Measurements from ENCODE around the gene FANCC.

Gene FANCC

DNA sequence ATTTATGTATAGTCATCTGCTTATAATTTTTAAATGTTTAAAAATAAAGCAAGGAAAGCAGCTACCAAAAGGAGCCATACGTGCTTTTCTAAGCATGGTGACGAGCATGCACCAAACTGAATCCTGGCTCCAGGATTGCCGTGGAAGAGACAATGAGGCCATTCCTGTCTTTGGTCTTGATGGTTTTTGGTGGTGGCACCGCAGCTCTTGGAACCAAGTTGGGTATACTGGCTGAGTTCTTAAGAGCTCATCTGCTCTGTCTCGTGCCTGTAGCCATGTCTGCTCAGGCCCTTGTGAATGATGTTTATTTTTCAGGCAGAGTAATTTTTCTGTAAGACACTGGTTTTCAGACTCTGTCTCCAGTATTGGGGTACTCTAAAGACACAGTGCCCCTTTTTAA lies 246.1 kb downstream of the FANCC start:
- Histone ChIP-seq H3K36me3 (ENCODE audit: control insufficient read depth, insufficient read depth, low read length) (no peaks in the 10 kb centered on the region), H3K4me1 (ENCODE audit: control insufficient read depth, insufficient read depth, low read length) (no peaks in the 10 kb centered on the region), H3K9me3 (ENCODE audit: control insufficient read depth, insufficient read depth, low read length) (no peaks in the 10 kb centered on the region), H3K27me3 (ENCODE audit: control insufficient read depth, insufficient read depth, low read length) (no peaks in the 10 kb centered on the region), H3K9ac (ENCODE audit: low read depth, low read length) (no peak overlapping the region), H3K4me3 (ENCODE audit: low read depth, low read length) (no peak overlapping the region)

DNA sequence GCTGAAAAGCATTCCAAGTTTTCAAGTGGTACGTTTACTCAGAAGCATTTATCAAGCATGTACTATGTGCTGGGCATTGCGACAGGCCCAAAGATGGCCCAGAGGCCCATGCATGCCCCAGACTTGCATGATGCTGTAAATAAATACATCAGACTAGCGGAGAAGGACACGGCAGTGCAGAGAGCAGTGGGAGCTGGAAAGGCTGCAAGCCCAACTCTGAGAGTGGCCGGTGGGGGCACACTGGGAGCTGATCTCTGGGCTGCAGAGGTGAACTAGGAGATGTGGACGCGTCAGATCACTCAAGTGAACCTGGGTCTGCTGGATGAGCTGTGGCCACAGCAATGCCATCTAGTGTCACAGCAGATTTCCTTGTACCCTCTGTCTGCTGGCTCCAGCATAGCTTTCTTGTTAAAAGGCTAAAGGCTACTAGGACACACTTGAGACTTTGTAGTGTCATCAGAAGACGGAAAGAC lies 246.9 kb downstream of the FANCC start:
- no peaks in the 10 kb centered on the region for H3K27me3 ChIP-seq (ENCODE audit: control insufficient read depth, insufficient read depth, low read length)
- no peaks in the 10 kb centered on the region for H3K36me3 ChIP-seq (ENCODE audit: control insufficient read depth, insufficient read depth, low read length)
- H3K4me1 ChIP-seq (ENCODE audit: control insufficient read depth, insufficient read depth, low read length), result no peaks in the 10 kb centered on the region
- H3K9ac ChIP-seq (ENCODE audit: low read depth, low read length), result no peak overlapping the region
- H3K4me3 ChIP-seq (ENCODE audit: low read depth, low read length), result no peak overlapping the region
- no peaks in the 10 kb centered on the region for H3K9me3 ChIP-seq (ENCODE audit: control insufficient read depth, insufficient read depth, low read length)

DNA sequence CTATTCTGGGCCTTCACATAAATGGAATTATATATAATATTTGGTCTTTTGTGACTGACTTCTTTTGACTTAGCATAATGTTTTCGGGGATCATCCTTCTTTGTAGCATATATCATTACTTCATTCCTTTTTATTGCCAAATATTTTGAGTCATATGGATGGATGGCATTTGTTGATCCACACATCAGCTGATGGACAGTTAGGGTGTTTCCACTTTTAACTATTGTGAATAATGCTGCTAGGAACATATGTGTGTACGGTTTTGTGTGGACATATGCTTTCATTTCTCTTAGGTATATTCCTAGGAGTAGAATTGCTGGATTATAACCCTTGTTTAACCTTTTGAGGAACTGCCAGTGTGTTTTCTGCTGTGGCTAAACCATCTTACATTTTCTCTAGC lies 249.6 kb downstream of the FANCC start:
- no peaks in the 10 kb centered on the region for H3K4me1 ChIP-seq (ENCODE audit: control insufficient read depth, insufficient read depth, low read length)
- H3K4me3 ChIP-seq (ENCODE audit: low read depth, low read length), result no peak overlapping the region
- no peak overlapping the region for H3K9ac ChIP-seq (ENCODE audit: low read depth, low read length)
- no peaks in the 10 kb centered on the region for H3K36me3 ChIP-seq (ENCODE audit: control insufficient read depth, insufficient read depth, low read length)
- H3K9me3 ChIP-seq (ENCODE audit: control insufficient read depth, insufficient read depth, low read length), result no peaks in the 10 kb centered on the region
- no peaks in the 10 kb centered on the region for H3K27me3 ChIP-seq (ENCODE audit: control insufficient read depth, insufficient read depth, low read length)

DNA sequence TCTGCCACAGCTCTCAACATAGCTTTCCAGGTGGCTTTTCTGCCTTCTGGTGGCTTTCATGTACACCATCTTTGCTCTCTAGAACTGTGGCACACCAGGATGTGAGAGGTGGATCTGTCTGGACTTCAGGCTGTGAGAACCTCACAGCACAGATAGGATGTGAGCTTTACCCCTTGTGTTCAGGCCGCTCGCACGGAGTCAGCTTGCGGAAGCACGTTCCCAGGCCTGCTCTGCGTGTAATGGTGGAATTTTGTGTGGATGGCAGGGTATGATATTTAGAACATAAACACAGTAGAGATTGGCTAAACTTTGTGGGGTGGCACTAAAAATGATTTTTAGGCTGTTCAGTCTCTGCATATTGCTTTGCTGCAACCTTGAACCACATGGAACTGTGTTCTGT lies 250.5 kb downstream of the FANCC start:
- H3K36me3 ChIP-seq (ENCODE audit: control insufficient read depth, insufficient read depth, low read length), result no peaks in the 10 kb centered on the region
- no peak overlapping the region for H3K9ac ChIP-seq (ENCODE audit: low read depth, low read length)
- H3K27me3 ChIP-seq (ENCODE audit: control insufficient read depth, insufficient read depth, low read length), result no peaks in the 10 kb centered on the region
- H3K4me3 ChIP-seq (ENCODE audit: low read depth, low read length), result no peak overlapping the region
- H3K9me3 ChIP-seq (ENCODE audit: control insufficient read depth, insufficient read depth, low read length), result no peaks in the 10 kb centered on the region
- H3K4me1 ChIP-seq (ENCODE audit: control insufficient read depth, insufficient read depth, low read length), result no peaks in the 10 kb centered on the region

DNA sequence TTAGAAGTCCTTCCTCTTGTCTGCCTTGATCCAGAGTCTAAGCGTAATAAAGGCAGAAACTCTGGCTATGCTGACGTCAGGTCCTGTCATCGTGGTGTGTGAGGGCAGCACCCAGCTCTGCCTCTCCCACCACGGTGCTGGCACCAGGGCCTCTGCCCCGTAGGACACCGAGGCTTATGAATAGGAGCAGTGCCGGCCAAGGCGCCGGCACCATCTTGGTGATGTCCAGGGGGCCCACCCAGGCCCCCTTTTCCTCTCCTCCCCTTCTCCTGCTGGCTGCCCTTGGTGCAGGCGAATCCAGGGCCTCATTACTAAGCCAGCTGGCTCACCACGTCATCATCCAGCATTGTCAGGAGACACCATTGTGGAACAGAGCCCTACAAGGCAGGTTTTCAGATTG lies 252.3 kb downstream of the FANCC start:
- H3K27me3 ChIP-seq (ENCODE audit: control insufficient read depth, insufficient read depth, low read length), result no peaks in the 10 kb centered on the region
- no peak overlapping the region for H3K9ac ChIP-seq (ENCODE audit: low read depth, low read length)
- H3K4me3 ChIP-seq (ENCODE audit: low read depth, low read length), result no peak overlapping the region
- H3K4me1 ChIP-seq (ENCODE audit: control insufficient read depth, insufficient read depth, low read length), result no peaks in the 10 kb centered on the region
- H3K9me3 ChIP-seq (ENCODE audit: control insufficient read depth, insufficient read depth, low read length), result no peaks in the 10 kb centered on the region
- no peaks in the 10 kb centered on the region for H3K36me3 ChIP-seq (ENCODE audit: control insufficient read depth, insufficient read depth, low read length)

GRCh38 chr9:95063300-95063699 lies 254.2 kb downstream of the FANCC start:
- H3K9ac ChIP-seq (ENCODE audit: low read depth, low read length), result no peak overlapping the region
- H3K27me3 ChIP-seq (ENCODE audit: control insufficient read depth, insufficient read depth, low read length), result no peaks in the 10 kb centered on the region
- H3K4me1 ChIP-seq (ENCODE audit: control insufficient read depth, insufficient read depth, low read length), result no peaks in the 10 kb centered on the region
- H3K4me3 ChIP-seq (ENCODE audit: low read depth, low read length), result no peak overlapping the region
- no peaks in the 10 kb centered on the region for H3K9me3 ChIP-seq (ENCODE audit: control insufficient read depth, insufficient read depth, low read length)
- no peaks in the 10 kb centered on the region for H3K36me3 ChIP-seq (ENCODE audit: control insufficient read depth, insufficient read depth, low read length)

GRCh38 chr9:95062596-95063065 lies 254.9 kb downstream of the FANCC start:
- Histone ChIP-seq H3K36me3 (ENCODE audit: control insufficient read depth, insufficient read depth, low read length) (no peaks in the 10 kb centered on the region), H3K4me1 (ENCODE audit: control insufficient read depth, insufficient read depth, low read length) (no peaks in the 10 kb centered on the region)

GRCh38 chr9:95061916-95062595 lies 255.5 kb downstream of the FANCC start:
- Histone ChIP-seq H3K4me1 (ENCODE audit: control insufficient read depth, insufficient read depth, low read length) (no peaks in the 10 kb centered on the region), H3K9me3 (ENCODE audit: control insufficient read depth, insufficient read depth, low read length) (no peaks in the 10 kb centered on the region), H3K9ac (ENCODE audit: low read depth, low read length) (no peak overlapping the region), H3K4me3 (ENCODE audit: low read depth, low read length) (no peak overlapping the region), H3K27me3 (ENCODE audit: control insufficient read depth, insufficient read depth, low read length) (no peaks in the 10 kb centered on the region), H3K36me3 (ENCODE audit: control insufficient read depth, insufficient read depth, low read length) (no peaks in the 10 kb centered on the region)

More at GRCh38 chr9:95062596-95063065, 254.9 kb downstream of the FANCC start:
- H3K27me3 ChIP-seq (ENCODE audit: control insufficient read depth, insufficient read depth, low read length), result no peaks in the 10 kb centered on the region
- peak overlapping the region; percentile 12 for H3K9ac ChIP-seq (ENCODE audit: low read depth, low read length)
- no peak overlapping the region for H3K4me3 ChIP-seq (ENCODE audit: low read depth, low read length)
- no peaks in the 10 kb centered on the region for H3K9me3 ChIP-seq (ENCODE audit: control insufficient read depth, insufficient read depth, low read length)

GRCh38 chr9:95060916-95061315 lies 256.6 kb downstream of the FANCC start:
- Histone ChIP-seq H3K36me3 (ENCODE audit: control insufficient read depth, insufficient read depth, low read length) (no peaks in the 10 kb centered on the region), H3K27me3 (ENCODE audit: control insufficient read depth, insufficient read depth, low read length) (no peaks in the 10 kb centered on the region), H3K9me3 (ENCODE audit: control insufficient read depth, insufficient read depth, low read length) (no peaks in the 10 kb centered on the region), H3K4me1 (ENCODE audit: control insufficient read depth, insufficient read depth, low read length) (no peaks in the 10 kb centered on the region), H3K4me3 (ENCODE audit: low read depth, low read length) (no peak overlapping the region), H3K9ac (ENCODE audit: low read depth, low read length) (no peak overlapping the region)

DNA sequence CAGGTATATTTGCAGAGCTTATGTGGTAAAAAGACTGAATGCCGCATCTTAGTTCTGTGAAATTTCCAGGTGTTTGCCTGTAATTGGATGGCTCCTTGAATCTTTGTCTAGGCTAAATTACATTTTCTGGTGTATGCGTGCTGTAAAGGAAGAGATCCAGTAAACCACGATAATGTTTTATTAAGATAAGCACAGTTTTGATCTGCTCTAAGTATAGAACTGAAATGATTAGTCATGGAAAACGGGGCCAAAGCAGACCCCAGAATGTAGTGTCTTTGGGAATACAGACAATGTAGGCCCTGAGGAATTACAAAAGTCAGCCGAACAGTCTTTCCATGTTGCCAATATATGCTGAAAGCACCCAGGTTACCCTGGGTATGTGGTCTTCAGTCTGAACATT lies 257.3 kb downstream of the FANCC start:
- Histone ChIP-seq H3K36me3 (ENCODE audit: control insufficient read depth, insufficient read depth, low read length) (no peaks in the 10 kb centered on the region), H3K9ac (ENCODE audit: low read depth, low read length) (no peak overlapping the region), H3K4me3 (ENCODE audit: low read depth, low read length) (no peak overlapping the region), H3K4me1 (ENCODE audit: control insufficient read depth, insufficient read depth, low read length) (peaks cover 2% of the 10 kb centered on the region), H3K9me3 (ENCODE audit: control insufficient read depth, insufficient read depth, low read length) (no peaks in the 10 kb centered on the region), H3K27me3 (ENCODE audit: control insufficient read depth, insufficient read depth, low read length) (no peaks in the 10 kb centered on the region)

DNA sequence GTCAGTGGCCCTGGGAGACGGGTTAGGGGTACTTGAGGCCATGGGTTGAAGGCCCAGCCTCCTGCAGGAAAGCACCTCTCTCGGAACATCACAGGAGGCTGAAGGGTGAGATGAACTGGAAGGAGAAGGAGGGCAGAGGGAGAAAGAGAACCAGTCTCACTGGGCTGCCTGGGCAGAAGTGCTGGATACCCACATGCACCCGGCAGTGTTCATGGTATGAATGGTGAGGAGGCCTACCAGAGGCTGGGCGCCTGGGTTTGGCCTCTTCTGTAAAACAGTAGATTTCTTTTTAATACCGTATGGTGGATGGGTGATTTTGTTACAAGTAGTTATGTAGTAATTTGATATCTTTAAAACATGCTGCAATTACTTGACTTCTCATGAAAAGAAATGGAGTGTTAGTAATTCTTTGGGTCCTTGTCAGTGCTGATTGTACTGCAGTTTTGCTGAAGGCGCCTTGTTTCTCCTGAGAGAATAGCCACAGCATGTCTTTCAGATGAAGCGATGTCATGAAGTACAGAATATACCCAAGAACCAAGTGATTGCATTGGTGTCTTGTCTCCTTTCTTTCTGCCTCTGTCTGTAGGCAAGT lies 258.6 kb downstream of the FANCC start:
- Histone ChIP-seq H3K9me3 (ENCODE audit: control insufficient read depth, insufficient read depth, low read length) (no peaks in the 10 kb centered on the region), H3K4me3 (ENCODE audit: low read depth, low read length) (no peak overlapping the region), H3K36me3 (ENCODE audit: control insufficient read depth, insufficient read depth, low read length) (no peaks in the 10 kb centered on the region), H3K27me3 (ENCODE audit: control insufficient read depth, insufficient read depth, low read length) (no peaks in the 10 kb centered on the region), H3K9ac (ENCODE audit: low read depth, low read length) (no peak overlapping the region), H3K4me1 (ENCODE audit: control insufficient read depth, insufficient read depth, low read length) (peaks cover 2% of the 10 kb centered on the region)

DNA sequence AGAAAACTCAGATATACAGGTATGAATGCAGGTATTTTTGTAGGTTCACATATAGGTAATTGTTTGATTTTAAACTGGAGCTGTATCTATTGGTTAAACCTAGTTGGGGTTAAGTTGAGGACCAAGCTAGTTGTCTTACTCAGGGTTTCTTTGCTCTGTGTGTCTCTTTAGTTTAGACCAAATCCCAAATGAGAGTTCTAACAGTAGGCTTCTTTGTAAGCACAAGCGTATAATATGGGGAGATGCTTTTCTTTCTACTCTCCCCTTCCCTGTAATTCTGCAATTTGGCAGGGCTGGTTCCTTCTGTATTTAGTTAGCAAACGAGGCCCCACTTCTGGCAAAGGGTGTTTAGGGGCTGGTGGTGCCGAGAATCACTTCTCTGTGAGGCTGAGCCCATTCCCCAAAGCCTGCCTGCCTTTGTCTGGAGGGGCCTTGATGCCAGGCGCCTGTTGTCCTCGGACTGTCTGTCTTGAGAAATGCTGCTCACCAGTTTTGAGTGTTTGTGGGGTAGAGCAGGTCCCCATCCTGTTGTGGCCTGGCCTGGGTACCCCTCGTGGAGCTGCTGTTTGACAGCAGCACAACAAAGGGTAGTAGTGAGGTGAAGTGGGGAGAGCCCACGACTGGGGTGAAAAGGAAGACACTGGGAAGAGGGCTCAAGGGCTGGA lies 259.3 kb downstream of the FANCC start:
- no peaks in the 10 kb centered on the region for H3K27me3 ChIP-seq (ENCODE audit: control insufficient read depth, insufficient read depth, low read length)
- H3K9ac ChIP-seq (ENCODE audit: low read depth, low read length), result no peak overlapping the region
- H3K36me3 ChIP-seq (ENCODE audit: control insufficient read depth, insufficient read depth, low read length), result no peaks in the 10 kb centered on the region
- H3K9me3 ChIP-seq (ENCODE audit: control insufficient read depth, insufficient read depth, low read length), result no peaks in the 10 kb centered on the region
- H3K4me3 ChIP-seq (ENCODE audit: low read depth, low read length), result no peak overlapping the region
- peaks cover 2% of the 10 kb centered on the region for H3K4me1 ChIP-seq (ENCODE audit: control insufficient read depth, insufficient read depth, low read length)
